IPS-15b (cell line): ENCODE measurements around the gene CNOT11.
"Not testable (repeated sequence)": the region's sequence is repeated elsewhere in the genome, so short reads cannot be mapped to it uniquely, and the experiment has no call there.

ENCODE experiments used
- H3K27me3 ChIP-seq: one replicate; pipeline ENCODE4 v1.6.1; 2013; ENCODE audit warnings: low read length; ENCODE audit not compliant: control insufficient read depth, insufficient read depth
- H3K36me3 ChIP-seq: one replicate; pipeline ENCODE4 v1.6.1; 2013; ENCODE audit warnings: low read length; ENCODE audit not compliant: control insufficient read depth, insufficient read depth
- H3K4me1 ChIP-seq: one replicate; pipeline ENCODE4 v1.6.1; 2013; ENCODE audit warnings: mild to moderate bottlenecking, low read length; ENCODE audit not compliant: control insufficient read depth, insufficient read depth
- H3K4me3 ChIP-seq: one replicate; pipeline ENCODE4 v1.5.1; 2013; ENCODE audit warnings: low read depth, low read length
- H3K9ac ChIP-seq: one replicate; pipeline ENCODE4 v1.6.1; 2013; ENCODE audit warnings: low read depth, mild to moderate bottlenecking, low read length
- H3K9me3 ChIP-seq: one replicate; pipeline ENCODE4 v1.6.1; 2013; ENCODE audit warnings: mild to moderate bottlenecking, low read length; ENCODE audit not compliant: control insufficient read depth, insufficient read depth

The CNOT11 gene

GRCh38 chr2:101234169-101234938, 18.3 kb upstream of the CNOT11 start:
- H3K4me3 ChIP-seq: no peak overlapping the region
- no peaks in the 10 kb centered on the region for H3K4me1 ChIP-seq
- no peaks in the 10 kb centered on the region for H3K36me3 ChIP-seq
- H3K9me3 ChIP-seq: no peaks in the 10 kb centered on the region
- H3K9ac ChIP-seq: no peak overlapping the region
- no peaks in the 10 kb centered on the region for H3K27me3 ChIP-seq

GRCh38 chr2:101235956-101236355, 16.7 kb upstream of the CNOT11 start:
- not testable (repeated sequence) for H3K27me3 ChIP-seq, H3K4me3 ChIP-seq, H3K36me3 ChIP-seq, H3K4me1 ChIP-seq, H3K9ac ChIP-seq, H3K9me3 ChIP-seq

GRCh38 chr2:101237944-101238343, 14.7 kb upstream of the CNOT11 start:
- not testable (repeated sequence) for H3K27me3 ChIP-seq, H3K36me3 ChIP-seq, H3K4me1 ChIP-seq, H3K4me3 ChIP-seq, H3K9me3 ChIP-seq, H3K9ac ChIP-seq

GRCh38 chr2:101238930-101239759, 13.5 kb upstream of the CNOT11 start:
- Histone ChIP-seq H3K4me3 (no peak overlapping the region), H3K36me3 (no peaks in the 10 kb centered on the region), H3K9me3 (no peaks in the 10 kb centered on the region), H3K9ac (no peak overlapping the region), H3K4me1 (no peaks in the 10 kb centered on the region), H3K27me3 (no peaks in the 10 kb centered on the region)

DNA sequence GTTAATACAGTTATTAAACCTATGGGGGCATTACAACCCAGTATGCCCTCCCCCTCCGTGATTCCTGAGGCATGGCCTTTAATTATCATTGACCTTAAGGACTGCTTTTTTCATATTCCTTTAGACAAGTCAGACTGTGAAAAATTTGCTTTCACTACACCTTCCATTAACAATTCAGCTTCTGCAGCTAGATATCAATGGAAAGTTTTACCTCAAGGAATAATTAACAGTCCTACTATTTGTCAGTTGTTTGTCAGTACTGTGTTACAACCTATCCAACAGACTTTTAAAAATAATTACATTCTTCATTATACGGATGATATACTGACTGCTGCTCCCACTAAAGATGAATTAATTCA, 12.9 kb upstream of the CNOT11 start:
- not testable (repeated sequence) for H3K4me3 ChIP-seq, H3K9ac ChIP-seq, H3K4me1 ChIP-seq, H3K9me3 ChIP-seq, H3K36me3 ChIP-seq, H3K27me3 ChIP-seq

- not testable (repeated sequence) for H3K27me3 ChIP-seq, H3K9me3 ChIP-seq, H3K4me3 ChIP-seq, H3K36me3 ChIP-seq, H3K9ac ChIP-seq, H3K4me1 ChIP-seq
These were observed 12.0 kb upstream of the CNOT11 start for GRCh38 chr2:101240694-101241093.

- no peaks in the 10 kb centered on the region for H3K4me1 ChIP-seq
- no peaks in the 10 kb centered on the region for H3K27me3 ChIP-seq
- H3K9ac ChIP-seq: no peak overlapping the region
- H3K9me3 ChIP-seq: no peaks in the 10 kb centered on the region
- H3K36me3 ChIP-seq: no peaks in the 10 kb centered on the region
- H3K4me3 ChIP-seq: no peak overlapping the region
These were observed 11.5 kb upstream of the CNOT11 start for GRCh38 chr2:101241158-101241557.

DNA sequence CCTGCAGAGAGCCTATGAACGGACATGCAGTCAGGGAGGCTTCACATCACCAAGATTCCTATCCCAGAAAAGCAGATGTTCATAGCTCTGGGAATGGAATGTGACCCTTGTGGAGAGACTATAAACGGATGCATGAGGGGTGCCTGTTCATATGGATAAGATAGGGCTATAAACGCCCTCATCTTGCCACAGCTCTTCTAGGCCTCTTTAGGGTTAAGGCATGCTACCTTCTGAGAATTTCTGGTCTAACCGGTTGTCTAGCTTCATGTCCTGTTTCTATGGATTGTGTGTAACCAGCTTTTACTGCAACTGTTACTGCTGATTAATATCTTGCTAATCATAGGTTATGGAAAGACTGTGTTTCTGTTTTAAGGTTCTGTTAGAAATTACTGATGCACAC, 8.3 kb upstream of the CNOT11 start:
- not testable (repeated sequence) for H3K27me3 ChIP-seq, H3K9ac ChIP-seq, H3K9me3 ChIP-seq, H3K36me3 ChIP-seq, H3K4me3 ChIP-seq, H3K4me1 ChIP-seq

- not testable (repeated sequence) for H3K36me3 ChIP-seq, H3K9me3 ChIP-seq, H3K4me3 ChIP-seq, H3K9ac ChIP-seq, H3K4me1 ChIP-seq, H3K27me3 ChIP-seq
These were observed 7.8 kb upstream of the CNOT11 start for GRCh38 chr2:101244899-101245298.

GRCh38 chr2:101245468-101245867, 7.2 kb upstream of the CNOT11 start:
- not testable (repeated sequence) for H3K9me3 ChIP-seq, H3K4me1 ChIP-seq, H3K4me3 ChIP-seq, H3K36me3 ChIP-seq, H3K27me3 ChIP-seq, H3K9ac ChIP-seq

- H3K27me3 ChIP-seq, H3K36me3 ChIP-seq, H3K9me3 ChIP-seq, H3K4me3 ChIP-seq, H3K9ac ChIP-seq: not testable (repeated sequence)
- H3K4me1 ChIP-seq: peaks cover 13% of the 10 kb centered on the region
These were observed 3.9 kb upstream of the CNOT11 start for GRCh38 chr2:101248756-101249155.

DNA sequence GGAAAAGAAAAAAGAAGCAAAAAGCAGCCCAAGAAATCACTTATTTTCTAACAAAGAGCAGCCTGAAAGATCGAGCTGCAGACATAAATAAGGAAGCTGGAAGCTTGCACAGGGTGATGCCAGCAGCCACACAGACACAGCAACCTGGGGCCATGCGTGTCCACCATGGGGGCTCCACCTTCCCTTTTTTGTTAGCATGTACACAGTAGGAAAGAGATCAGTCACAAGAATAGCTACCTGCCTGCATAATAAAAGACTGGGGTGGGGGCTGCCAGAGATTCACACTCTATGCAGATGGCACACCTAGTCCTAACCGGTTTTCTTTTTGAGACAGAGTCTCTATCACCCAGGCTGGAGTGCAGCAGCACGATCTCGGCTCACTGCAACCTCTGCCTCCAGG, 2.9 kb upstream of the CNOT11 start:
- H3K9ac ChIP-seq: no peak overlapping the region
- H3K36me3 ChIP-seq: no peaks in the 10 kb centered on the region
- H3K9me3 ChIP-seq: no peaks in the 10 kb centered on the region
- H3K27me3 ChIP-seq: no peaks in the 10 kb centered on the region
- H3K4me1 ChIP-seq: peaks cover 13% of the 10 kb centered on the region
- no peak overlapping the region for H3K4me3 ChIP-seq
